Natural killer cell treated with Interleukin-12 subunit alpha and Interleukin-12 subunit beta and Interleukin-15 and Interleukin-18, amount 100 ng/mL, for 72 hours (primary cell): Measurements from ENCODE around the gene EFEMP1. TPM values are rescaled to one million over a fixed set of nuclear protein-coding genes. Genes with fewer than 3 reads are reported as not detected.

Experiments
- ATAC-seq, 2 donors: fragments of 150-1000 bp; cut with Tn5 transposase in 1 of 2; sonication (Bioruptor Pico), chemical (Tn5 transposase) in 1 of 2; 2 replicates each; pipeline ENCODE4 v1.10.0; 2021
- DNase-seq: peaks from one replicate; pipeline ENCODE4 v3.0.0; 2022; ENCODE audit warnings: low spot score
- H3K27ac Mint-ChIP-seq, 2 donors: 1 replicate in 1 of 2; 2 replicates in 1 of 2; pipeline ENCODE4 v1.8.0; 2022; ENCODE audit warnings: mixed read lengths in 2 of 2, mild to moderate bottlenecking in 1 of 2, moderate library complexity in 1 of 2
- H3K27me3 Mint-ChIP-seq, 2 donors: 1 replicate in 1 of 2; 2 replicates in 1 of 2; pipeline ENCODE4 v1.8.0; 2022; ENCODE audit warnings: mixed read lengths in 2 of 2
- H3K36me3 Mint-ChIP-seq: one replicate; pipeline ENCODE4 v1.8.0; 2022; ENCODE audit warnings: mixed read lengths
- H3K4me1 Mint-ChIP-seq, 2 donors: 1 replicate in 1 of 2; 2 replicates in 1 of 2; pipeline ENCODE4 v1.8.0; 2022; ENCODE audit warnings: low read depth in 2 of 2, mixed read lengths in 2 of 2, mild to moderate bottlenecking in 1 of 2
- H3K4me3 Mint-ChIP-seq: one replicate; pipeline ENCODE4 v1.8.0; 2022; ENCODE audit warnings: mixed read lengths
- H3K9me3 Mint-ChIP-seq: 2 replicates; pipeline ENCODE4 v1.8.0; 2022; ENCODE audit warnings: mixed read lengths
- total RNA-seq, 2 donors: library from RNA; stranded (reverse); gene quantifications; one replicate each; pipeline ENCODE4 v1.2.3, GENCODE V29; 2022

Gene EFEMP1
- total RNA-seq, 2 donors from 2014 or later: not detected

- H3K27ac Mint-ChIP-seq: no peak overlapping the region
- no peaks in the 10 kb centered on the region for H3K4me1 Mint-ChIP-seq
- H3K36me3 Mint-ChIP-seq: no peaks in the 10 kb centered on the region
- DNase-seq (no peak), ATAC-seq (no peak)
- peaks cover 3% of the 10 kb centered on the region for H3K9me3 Mint-ChIP-seq
- H3K27me3 Mint-ChIP-seq: peaks cover 0 to 3% of the 10 kb centered on the region in 2 donors
- H3K4me3 Mint-ChIP-seq: no peak overlapping the region
Observed at GRCh38 chr2:55862246-55862645, 61.3 kb downstream of the EFEMP1 start.

GRCh38 chr2:55861733-55862132 is 61.8 kb downstream of the EFEMP1 start:
- H3K27ac Mint-ChIP-seq: no peak overlapping the region
- ATAC-seq (no peak), DNase-seq (no peak)
- H3K9me3 Mint-ChIP-seq: peaks cover 3% of the 10 kb centered on the region
- no peaks in the 10 kb centered on the region for H3K36me3 Mint-ChIP-seq
- peaks cover 0 to 3% of the 10 kb centered on the region in 2 donors for H3K27me3 Mint-ChIP-seq
- no peak overlapping the region for H3K4me3 Mint-ChIP-seq
- no peaks in the 10 kb centered on the region for H3K4me1 Mint-ChIP-seq

- Mint-ChIP-seq H3K9me3 (peaks cover 3% of the 10 kb centered on the region), H3K27me3 (peaks cover 0 to 3% of the 10 kb centered on the region in 2 donors), H3K36me3 (no peaks in the 10 kb centered on the region), H3K4me3 (no peak overlapping the region), H3K4me1 (no peaks in the 10 kb centered on the region), H3K27ac (no peak overlapping the region)
- ATAC-seq (no peak), DNase-seq (no peak)
Observed at GRCh38 chr2:55860832-55861231, 62.8 kb downstream of the EFEMP1 start.

GRCh38 chr2:55859875-55860274 is 63.7 kb downstream of the EFEMP1 start:
- DNase-seq (no peak), ATAC-seq (no peak)
- peaks cover 3% of the 10 kb centered on the region for H3K9me3 Mint-ChIP-seq
- H3K4me3 Mint-ChIP-seq: no peak overlapping the region
- no peak overlapping the region for H3K27ac Mint-ChIP-seq
- H3K36me3 Mint-ChIP-seq: no peaks in the 10 kb centered on the region
- H3K27me3 Mint-ChIP-seq: peaks cover 0 to 3% of the 10 kb centered on the region in 2 donors
- no peaks in the 10 kb centered on the region for H3K4me1 Mint-ChIP-seq

- Mint-ChIP-seq H3K4me1 (no peaks in the 10 kb centered on the region), H3K27me3 (peaks cover 0 to 3% of the 10 kb centered on the region in 2 donors), H3K27ac (no peak overlapping the region), H3K4me3 (no peak overlapping the region), H3K9me3 (peaks cover 3% of the 10 kb centered on the region), H3K36me3 (no peaks in the 10 kb centered on the region)
- DNase-seq (no peak), ATAC-seq (no peak)
Observed at GRCh38 chr2:55857766-55858165, 65.8 kb downstream of the EFEMP1 start.

- ATAC-seq: no peak
- no peak overlapping the region for H3K27ac Mint-ChIP-seq
- H3K27me3 Mint-ChIP-seq: peaks cover 0 to 3% of the 10 kb centered on the region in 2 donors
Observed at GRCh38 chr2:55856936-55857335, 66.6 kb downstream of the EFEMP1 start.

GRCh38 chr2:55848096-55848495 is 75.5 kb downstream of the EFEMP1 start:
- Mint-ChIP-seq H3K27ac (no peak overlapping the region), H3K4me3 (no peak overlapping the region)

More at GRCh38 chr2:55856936-55857335, 66.6 kb downstream of the EFEMP1 start:
- no peaks in the 10 kb centered on the region for H3K4me1 Mint-ChIP-seq
- no peak for DNase-seq
- H3K36me3 Mint-ChIP-seq: no peaks in the 10 kb centered on the region
- H3K9me3 Mint-ChIP-seq: peaks cover 3% of the 10 kb centered on the region
- H3K4me3 Mint-ChIP-seq: no peak overlapping the region

GRCh38 chr2:55846426-55846825 is 77.2 kb downstream of the EFEMP1 start:
- peaks cover 2% of the 10 kb centered on the region for H3K9me3 Mint-ChIP-seq
- no peaks in the 10 kb centered on the region for H3K27me3 Mint-ChIP-seq
- DNase-seq: no peak
- no peak overlapping the region for H3K27ac Mint-ChIP-seq
- H3K4me3 Mint-ChIP-seq: no peak overlapping the region
- H3K36me3 Mint-ChIP-seq: no peaks in the 10 kb centered on the region
- no peak for ATAC-seq
- no peaks in the 10 kb centered on the region for H3K4me1 Mint-ChIP-seq

More at GRCh38 chr2:55848096-55848495, 75.5 kb downstream of the EFEMP1 start:
- DNase-seq (no peak), ATAC-seq (no peak)
- Mint-ChIP-seq H3K36me3 (no peaks in the 10 kb centered on the region), H3K27me3 (no peaks in the 10 kb centered on the region), H3K4me1 (no peaks in the 10 kb centered on the region), H3K9me3 (peaks cover 2% of the 10 kb centered on the region)

GRCh38 chr2:55844986-55845385 is 78.6 kb downstream of the EFEMP1 start:
- ATAC-seq: no peak
- Mint-ChIP-seq H3K27me3 (no peaks in the 10 kb centered on the region), H3K9me3 (peaks cover 2% of the 10 kb centered on the region), H3K27ac (no peak overlapping the region), H3K36me3 (no peaks in the 10 kb centered on the region), H3K4me1 (no peaks in the 10 kb centered on the region), H3K4me3 (no peak overlapping the region)
- DNase-seq: no peak

GRCh38 chr2:55843994-55844345 is 79.6 kb downstream of the EFEMP1 start:
- no peak overlapping the region for H3K4me3 Mint-ChIP-seq
- no peaks in the 10 kb centered on the region for H3K27me3 Mint-ChIP-seq
- ATAC-seq (no peak), DNase-seq (no peak)
- no peak overlapping the region for H3K27ac Mint-ChIP-seq
- H3K36me3 Mint-ChIP-seq: no peaks in the 10 kb centered on the region
- no peaks in the 10 kb centered on the region for H3K4me1 Mint-ChIP-seq
- peaks cover 2% of the 10 kb centered on the region for H3K9me3 Mint-ChIP-seq

- Mint-ChIP-seq H3K27me3 (no peaks in the 10 kb centered on the region), H3K4me3 (no peak overlapping the region), H3K27ac (no peak overlapping the region)
Observed at GRCh38 chr2:55843096-55843993, 80.2 kb downstream of the EFEMP1 start.

GRCh38 chr2:55842046-55842445 is 81.5 kb downstream of the EFEMP1 start:
- H3K9me3 Mint-ChIP-seq: peaks cover 6% of the 10 kb centered on the region
- no peaks in the 10 kb centered on the region for H3K36me3 Mint-ChIP-seq
- no peaks in the 10 kb centered on the region for H3K4me1 Mint-ChIP-seq
- no peaks in the 10 kb centered on the region for H3K27me3 Mint-ChIP-seq
- DNase-seq (no peak), ATAC-seq (no peak)
- H3K4me3 Mint-ChIP-seq: no peak overlapping the region
- H3K27ac Mint-ChIP-seq: no peak overlapping the region

More at GRCh38 chr2:55843096-55843993, 80.2 kb downstream of the EFEMP1 start:
- ATAC-seq (no peak), DNase-seq (no peak)
- peaks cover 6% of the 10 kb centered on the region for H3K9me3 Mint-ChIP-seq
- no peaks in the 10 kb centered on the region for H3K36me3 Mint-ChIP-seq
- no peaks in the 10 kb centered on the region for H3K4me1 Mint-ChIP-seq

GRCh38 chr2:55840460-55840859 is 83.1 kb downstream of the EFEMP1 start:
- Mint-ChIP-seq H3K4me3 (no peak overlapping the region), H3K27me3 (no peaks in the 10 kb centered on the region), H3K36me3 (peaks cover 6% of the 10 kb centered on the region), H3K9me3 (peaks cover 6% of the 10 kb centered on the region), H3K27ac (no peak overlapping the region), H3K4me1 (no peaks in the 10 kb centered on the region)
- ATAC-seq (no peak), DNase-seq (no peak)

GRCh38 chr2:55839182-55839819 is 84.3 kb downstream of the EFEMP1 start:
- Mint-ChIP-seq H3K4me3 (no peak overlapping the region), H3K27me3 (no peaks in the 10 kb centered on the region), H3K9me3 (peaks cover 8% of the 10 kb centered on the region), H3K36me3 (peaks cover 6% of the 10 kb centered on the region), H3K27ac (no peak overlapping the region), H3K4me1 (no peaks in the 10 kb centered on the region)
- DNase-seq (no peak), ATAC-seq (no peak)
